ENCODE results near the gene RNU2-1.
"Not testable (repeated sequence)": the region's sequence is repeated elsewhere in the genome, so short reads cannot be mapped to it uniquely, and the experiment has no call there.

RNU2-1 gene

DNA sequence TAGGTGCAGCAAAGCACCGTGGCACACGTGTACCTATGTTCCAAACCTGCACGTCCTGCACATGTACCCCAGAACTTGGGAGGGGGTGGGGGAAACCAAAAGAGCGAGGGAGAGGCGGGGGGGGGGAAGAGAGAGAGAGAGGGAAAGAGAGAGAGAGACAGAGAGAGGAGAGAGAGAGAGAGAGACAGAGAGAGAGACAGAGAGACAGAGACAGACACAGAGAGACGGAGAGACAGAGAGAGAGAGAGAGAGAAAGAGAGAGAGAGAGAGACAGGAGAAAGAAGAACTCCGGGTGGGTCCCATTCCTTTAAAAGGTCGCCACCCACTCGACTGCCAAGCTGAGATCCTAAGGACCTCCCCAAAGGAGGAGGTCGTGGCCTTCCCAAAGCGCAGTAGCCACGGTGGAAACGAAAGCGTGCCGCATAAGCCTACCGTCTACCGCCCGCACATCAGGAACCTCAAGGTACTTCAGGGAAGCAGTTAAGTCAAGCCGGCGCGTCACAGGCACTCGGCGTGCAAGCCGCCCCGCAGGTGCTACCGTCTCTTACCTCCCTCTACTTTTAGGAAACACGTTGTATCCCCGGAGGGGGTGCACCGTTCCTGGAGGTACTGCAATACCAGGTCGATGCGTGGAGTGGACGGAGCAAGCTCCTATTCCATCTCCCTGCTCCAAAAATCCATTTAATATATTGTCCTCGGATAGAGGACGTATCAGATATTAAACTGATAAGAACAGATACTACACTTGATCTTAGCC is 7.0 kb upstream of the RNU2-1 start:
- not testable (repeated sequence) for H2AK5ac ChIP-seq (ENCODE audit: low read length); H4K5ac ChIP-seq (ENCODE audit: low read length); H3K4ac ChIP-seq (ENCODE audit: low read depth, low read length); H3K27ac ChIP-seq (ENCODE audit: low read depth, low read length); DNase-seq; H3K79me1 ChIP-seq (ENCODE audit: low read length); H3K9ac ChIP-seq (ENCODE audit: low read length); H2BK5ac ChIP-seq (ENCODE audit: low read length); H3K18ac ChIP-seq (ENCODE audit: low read length); H2BK15ac ChIP-seq (replicated peaks; ENCODE audit: low read depth); H3K36me3 ChIP-seq (ENCODE audit: control insufficient read depth, insufficient read depth, low read length); H3K27me3 ChIP-seq (ENCODE audit: insufficient read depth, low read length, poor library complexity); H3K23ac ChIP-seq (ENCODE audit: low read length); H2BK120ac ChIP-seq (ENCODE audit: low read depth, low read length); H3K79me2 ChIP-seq (ENCODE audit: control insufficient read depth, insufficient read depth, low read length); H4K8ac ChIP-seq (ENCODE audit: low read depth, low read length); H3K4me3 ChIP-seq (ENCODE audit: low read length); H3K4me2 ChIP-seq (ENCODE audit: low read length); H3K56ac ChIP-seq (ENCODE audit: low read length); H3K4me1 ChIP-seq (ENCODE audit: control insufficient read depth, low read depth, low read length)
- WGBS (ENCODE audit: extremely low coverage, insufficient coverage, low lambda C conversion rate): no CpG with 5 or more reads among the region's 34 CpGs

DNA sequence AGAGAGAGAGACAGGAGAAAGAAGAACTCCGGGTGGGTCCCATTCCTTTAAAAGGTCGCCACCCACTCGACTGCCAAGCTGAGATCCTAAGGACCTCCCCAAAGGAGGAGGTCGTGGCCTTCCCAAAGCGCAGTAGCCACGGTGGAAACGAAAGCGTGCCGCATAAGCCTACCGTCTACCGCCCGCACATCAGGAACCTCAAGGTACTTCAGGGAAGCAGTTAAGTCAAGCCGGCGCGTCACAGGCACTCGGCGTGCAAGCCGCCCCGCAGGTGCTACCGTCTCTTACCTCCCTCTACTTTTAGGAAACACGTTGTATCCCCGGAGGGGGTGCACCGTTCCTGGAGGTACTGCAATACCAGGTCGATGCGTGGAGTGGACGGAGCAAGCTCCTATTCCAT is 5.8 kb upstream of the RNU2-1 start:
- not testable (repeated sequence) for H2BK5ac ChIP-seq (ENCODE audit: low read length); H3K4me3 ChIP-seq (ENCODE audit: low read length); H3K36me3 ChIP-seq (ENCODE audit: control insufficient read depth, insufficient read depth, low read length); H2BK15ac ChIP-seq (replicated peaks; ENCODE audit: low read depth); H3K27me3 ChIP-seq (ENCODE audit: insufficient read depth, low read length, poor library complexity); H3K9ac ChIP-seq (ENCODE audit: low read length); H2BK120ac ChIP-seq (ENCODE audit: low read depth, low read length); H3K27ac ChIP-seq (ENCODE audit: low read depth, low read length); DNase-seq; H2AK5ac ChIP-seq (ENCODE audit: low read length); H3K79me2 ChIP-seq (ENCODE audit: control insufficient read depth, insufficient read depth, low read length); H3K18ac ChIP-seq (ENCODE audit: low read length); H3K4ac ChIP-seq (ENCODE audit: low read depth, low read length); H4K8ac ChIP-seq (ENCODE audit: low read depth, low read length); H3K4me2 ChIP-seq (ENCODE audit: low read length); H3K4me1 ChIP-seq (ENCODE audit: control insufficient read depth, low read depth, low read length); H3K23ac ChIP-seq (ENCODE audit: low read length); H4K5ac ChIP-seq (ENCODE audit: low read length); H3K56ac ChIP-seq (ENCODE audit: low read length); H3K79me1 ChIP-seq (ENCODE audit: low read length)
- WGBS (ENCODE audit: extremely low coverage, insufficient coverage, low lambda C conversion rate): no CpG with 5 or more reads among the region's 26 CpGs

DNA sequence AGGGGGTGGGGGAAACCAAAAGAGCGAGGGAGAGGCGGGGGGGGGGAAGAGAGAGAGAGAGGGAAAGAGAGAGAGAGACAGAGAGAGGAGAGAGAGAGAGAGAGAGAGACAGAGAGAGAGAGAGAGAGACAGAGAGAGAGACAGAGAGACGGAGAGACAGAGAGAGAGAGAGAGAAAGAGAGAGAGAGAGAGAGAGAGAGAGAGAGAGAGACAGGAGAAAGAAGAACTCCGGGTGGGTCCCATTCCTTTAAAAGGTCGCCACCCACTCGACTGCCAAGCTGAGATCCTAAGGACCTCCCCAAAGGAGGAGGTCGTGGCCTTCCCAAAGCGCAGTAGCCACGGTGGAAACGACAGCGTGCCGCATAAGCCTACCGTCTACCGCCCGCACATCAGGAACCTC is 514 bp downstream of the RNU2-1 start:
- H3K4ac ChIP-seq (ENCODE audit: low read depth, low read length); H2BK120ac ChIP-seq (ENCODE audit: low read depth, low read length); H3K27ac ChIP-seq (ENCODE audit: low read depth, low read length); H3K4me3 ChIP-seq (ENCODE audit: low read length); H4K8ac ChIP-seq (ENCODE audit: low read depth, low read length); H3K4me1 ChIP-seq (ENCODE audit: control insufficient read depth, low read depth, low read length); H2BK15ac ChIP-seq (replicated peaks; ENCODE audit: low read depth); H3K56ac ChIP-seq (ENCODE audit: low read length); H4K5ac ChIP-seq (ENCODE audit: low read length); H3K4me2 ChIP-seq (ENCODE audit: low read length); H3K23ac ChIP-seq (ENCODE audit: low read length); H2BK5ac ChIP-seq (ENCODE audit: low read length); H3K9ac ChIP-seq (ENCODE audit: low read length); H3K36me3 ChIP-seq (ENCODE audit: control insufficient read depth, insufficient read depth, low read length); DNase-seq; H3K79me2 ChIP-seq (ENCODE audit: control insufficient read depth, insufficient read depth, low read length); H3K27me3 ChIP-seq (ENCODE audit: insufficient read depth, low read length, poor library complexity); H3K79me1 ChIP-seq (ENCODE audit: low read length); H2AK5ac ChIP-seq (ENCODE audit: low read length); H3K18ac ChIP-seq (ENCODE audit: low read length): not testable (repeated sequence)
- no CpG with 5 or more reads among the region's 15 CpGs for WGBS (ENCODE audit: extremely low coverage, insufficient coverage, low lambda C conversion rate)

DNA sequence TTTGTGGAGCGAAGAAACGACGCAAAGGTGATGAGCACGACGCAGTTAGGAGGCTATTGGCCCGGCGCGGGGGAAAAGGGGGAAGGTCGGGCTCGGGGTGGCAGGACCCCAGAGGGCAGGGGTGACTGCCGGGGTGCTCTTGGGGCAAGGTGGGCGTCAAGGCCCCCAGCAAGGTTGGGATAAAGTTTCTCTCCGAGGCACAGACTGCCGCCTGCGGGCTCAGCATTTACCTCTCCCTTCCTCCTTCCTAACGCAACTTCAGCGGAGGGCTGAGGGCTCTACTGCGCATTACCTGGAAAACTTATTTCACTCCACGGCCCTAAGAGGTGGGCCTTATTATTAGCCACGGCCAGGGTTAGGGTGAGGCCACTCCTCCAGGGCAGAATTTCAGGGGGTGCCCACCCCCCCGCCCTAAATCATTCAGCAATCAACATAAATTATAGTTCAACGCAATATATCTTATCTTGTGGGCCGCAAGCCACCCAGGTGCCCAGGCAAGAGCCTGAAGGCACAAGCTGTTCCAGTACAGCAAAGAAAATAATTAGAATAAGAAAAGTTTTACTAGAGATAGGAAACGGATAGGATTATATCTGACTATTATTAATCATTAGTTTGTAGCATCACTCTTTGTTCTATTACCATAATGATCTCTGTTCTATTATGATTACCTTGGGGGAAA is 1.6 kb downstream of the RNU2-1 start:
- not testable (repeated sequence) for H3K4ac ChIP-seq (ENCODE audit: low read depth, low read length); H3K23ac ChIP-seq (ENCODE audit: low read length); H3K36me3 ChIP-seq (ENCODE audit: control insufficient read depth, insufficient read depth, low read length); H2BK5ac ChIP-seq (ENCODE audit: low read length); H3K79me1 ChIP-seq (ENCODE audit: low read length); H3K9ac ChIP-seq (ENCODE audit: low read length); H4K5ac ChIP-seq (ENCODE audit: low read length); H2AK5ac ChIP-seq (ENCODE audit: low read length); H4K8ac ChIP-seq (ENCODE audit: low read depth, low read length); H3K79me2 ChIP-seq (ENCODE audit: control insufficient read depth, insufficient read depth, low read length); H3K27ac ChIP-seq (ENCODE audit: low read depth, low read length); H2BK120ac ChIP-seq (ENCODE audit: low read depth, low read length); H3K4me2 ChIP-seq (ENCODE audit: low read length); DNase-seq; H3K27me3 ChIP-seq (ENCODE audit: insufficient read depth, low read length, poor library complexity); H3K4me1 ChIP-seq (ENCODE audit: control insufficient read depth, low read depth, low read length); H3K56ac ChIP-seq (ENCODE audit: low read length); H3K4me3 ChIP-seq (ENCODE audit: low read length); H2BK15ac ChIP-seq (replicated peaks; ENCODE audit: low read depth)
- peak overlapping the region; percentile 89 for H3K18ac ChIP-seq (ENCODE audit: low read length)
- WGBS (ENCODE audit: extremely low coverage, insufficient coverage, low lambda C conversion rate): no CpG with 5 or more reads among the region's 24 CpGs

DNA sequence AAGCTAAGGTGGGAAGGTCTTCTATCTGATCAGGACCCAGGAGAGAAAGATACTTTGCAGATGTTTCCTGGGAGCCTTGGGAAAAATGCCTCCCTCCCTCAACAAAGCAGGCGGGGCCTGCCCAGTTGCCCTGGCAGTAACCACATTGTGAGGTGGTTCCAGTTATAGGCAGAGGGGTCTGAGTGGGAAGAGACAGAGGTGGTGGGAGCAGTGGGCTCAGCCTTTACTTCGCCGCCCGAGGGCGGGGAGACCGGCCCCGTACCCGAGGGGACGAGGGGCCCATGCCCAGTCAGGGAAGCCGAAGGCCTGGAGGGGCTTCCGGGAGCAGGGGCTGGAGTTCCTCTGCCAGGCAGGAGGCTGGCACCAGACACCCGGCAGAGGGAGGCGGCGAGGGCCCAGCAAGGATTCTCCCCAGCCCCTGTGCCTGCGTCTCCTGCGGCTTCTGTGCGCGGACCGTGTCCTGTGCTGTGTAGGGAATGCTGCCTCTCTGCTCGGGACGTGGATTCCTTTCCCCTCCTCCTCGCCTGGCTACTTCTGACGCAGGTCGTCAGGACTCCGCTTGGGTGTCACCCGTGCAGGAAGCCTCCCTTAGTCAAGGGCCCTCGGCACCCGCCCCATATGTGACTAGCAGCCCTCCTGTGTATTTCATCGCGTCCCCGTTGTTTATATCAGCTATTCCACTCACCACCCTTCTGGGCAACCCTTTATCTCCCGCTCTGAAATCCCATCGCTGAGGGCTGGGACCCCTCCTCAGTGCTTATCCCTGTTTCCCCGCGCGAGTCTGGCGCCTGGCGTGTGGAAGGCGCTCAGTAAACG is 2.4 kb downstream of the RNU2-1 start:
- H3K79me2 ChIP-seq (ENCODE audit: control insufficient read depth, insufficient read depth, low read length); H3K79me1 ChIP-seq (ENCODE audit: low read length); H3K27ac ChIP-seq (ENCODE audit: low read depth, low read length); H3K18ac ChIP-seq (ENCODE audit: low read length); H3K23ac ChIP-seq (ENCODE audit: low read length); H3K9ac ChIP-seq (ENCODE audit: low read length); H2BK120ac ChIP-seq (ENCODE audit: low read depth, low read length); H4K5ac ChIP-seq (ENCODE audit: low read length); H2AK5ac ChIP-seq (ENCODE audit: low read length); H4K8ac ChIP-seq (ENCODE audit: low read depth, low read length); H3K4me3 ChIP-seq (ENCODE audit: low read length); DNase-seq; H3K4me2 ChIP-seq (ENCODE audit: low read length); H3K56ac ChIP-seq (ENCODE audit: low read length); H2BK5ac ChIP-seq (ENCODE audit: low read length); H2BK15ac ChIP-seq (replicated peaks; ENCODE audit: low read depth); H3K4ac ChIP-seq (ENCODE audit: low read depth, low read length); H3K27me3 ChIP-seq (ENCODE audit: insufficient read depth, low read length, poor library complexity); H3K4me1 ChIP-seq (ENCODE audit: control insufficient read depth, low read depth, low read length); H3K36me3 ChIP-seq (ENCODE audit: control insufficient read depth, insufficient read depth, low read length): not testable (repeated sequence)
- no CpG with 5 or more reads among the region's 40 CpGs for WGBS (ENCODE audit: extremely low coverage, insufficient coverage, low lambda C conversion rate)

All from mesendoderm (in vitro differentiated cells).